Measurements from ENCODE around the gene IL11RA.
A peak's percentile ranks its signal among the peaks of the same experiment; 100 is the strongest.
"Not testable (repeated sequence)": the region's sequence is repeated elsewhere in the genome, so short reads cannot be mapped to it uniquely, and the experiment has no call there.

Gene IL11RA

GRCh38 chr9:34630402-34631154 is 21.4 kb upstream of the IL11RA start:
- no peak for DNase-seq

DNA sequence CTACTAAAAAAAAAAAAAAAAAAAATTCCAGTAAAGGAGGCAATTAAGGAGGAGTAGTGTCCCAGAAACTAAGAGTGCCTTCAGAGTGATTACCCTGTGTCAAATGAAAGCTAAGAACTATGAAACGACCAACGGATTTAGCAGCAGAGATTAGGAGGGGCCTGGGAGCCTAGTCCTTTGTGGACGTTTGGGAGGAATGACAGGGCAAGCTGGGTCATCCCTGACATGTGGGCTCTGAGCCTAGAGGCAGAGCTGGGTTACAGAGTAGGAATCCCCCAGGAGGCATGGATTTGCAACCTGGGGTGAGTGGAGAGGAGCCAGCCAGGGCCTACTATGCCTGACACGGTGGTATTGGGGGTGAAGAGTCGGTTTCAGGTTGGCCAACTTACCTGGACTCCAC is 18.8 kb upstream of the IL11RA start:
- no peak for DNase-seq

GRCh38 chr9:34633851-34634550 is 18.0 kb upstream of the IL11RA start:
- peak; percentile 73 for DNase-seq

DNA sequence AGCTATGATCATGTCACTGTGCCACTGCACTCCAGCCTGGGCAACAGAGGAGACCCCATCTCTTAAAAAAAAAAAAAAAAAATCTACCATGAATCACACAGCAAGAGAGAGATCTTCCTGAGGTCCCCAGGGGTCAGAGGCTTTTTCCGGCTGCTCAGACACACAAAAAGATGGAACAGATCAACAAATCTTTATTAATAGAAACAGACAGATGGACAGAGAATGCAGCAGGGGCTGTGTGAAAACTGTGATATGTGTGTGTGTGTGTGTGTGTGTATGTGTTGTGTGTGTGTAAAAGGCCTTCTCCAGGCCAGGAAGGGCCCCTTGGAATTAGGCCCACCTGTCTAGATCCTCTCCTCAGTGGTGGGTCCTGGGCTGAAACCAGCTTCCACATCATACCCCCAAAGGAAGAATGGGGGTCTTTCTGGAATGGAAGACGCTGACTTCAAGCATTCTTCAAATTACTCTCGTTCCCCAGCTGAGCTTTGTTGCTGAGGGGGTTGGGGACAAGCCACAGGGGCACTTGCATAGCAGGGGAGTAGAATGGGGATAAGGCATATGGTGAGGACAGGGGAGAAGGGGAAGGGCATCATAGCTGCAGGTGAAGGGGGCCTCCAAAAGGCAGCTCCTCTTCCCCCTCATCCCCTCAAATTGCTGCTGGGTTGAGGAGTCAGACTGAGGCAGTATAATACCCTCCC is 17.3 kb upstream of the IL11RA start:
- DNase-seq: no peak

GRCh38 chr9:34635556-34635955 is 16.4 kb upstream of the IL11RA start:
- no peak for DNase-seq

- no peak for DNase-seq
Measured at GRCh38 chr9:34636791-34637355, 15.1 kb upstream of the IL11RA start.

DNA sequence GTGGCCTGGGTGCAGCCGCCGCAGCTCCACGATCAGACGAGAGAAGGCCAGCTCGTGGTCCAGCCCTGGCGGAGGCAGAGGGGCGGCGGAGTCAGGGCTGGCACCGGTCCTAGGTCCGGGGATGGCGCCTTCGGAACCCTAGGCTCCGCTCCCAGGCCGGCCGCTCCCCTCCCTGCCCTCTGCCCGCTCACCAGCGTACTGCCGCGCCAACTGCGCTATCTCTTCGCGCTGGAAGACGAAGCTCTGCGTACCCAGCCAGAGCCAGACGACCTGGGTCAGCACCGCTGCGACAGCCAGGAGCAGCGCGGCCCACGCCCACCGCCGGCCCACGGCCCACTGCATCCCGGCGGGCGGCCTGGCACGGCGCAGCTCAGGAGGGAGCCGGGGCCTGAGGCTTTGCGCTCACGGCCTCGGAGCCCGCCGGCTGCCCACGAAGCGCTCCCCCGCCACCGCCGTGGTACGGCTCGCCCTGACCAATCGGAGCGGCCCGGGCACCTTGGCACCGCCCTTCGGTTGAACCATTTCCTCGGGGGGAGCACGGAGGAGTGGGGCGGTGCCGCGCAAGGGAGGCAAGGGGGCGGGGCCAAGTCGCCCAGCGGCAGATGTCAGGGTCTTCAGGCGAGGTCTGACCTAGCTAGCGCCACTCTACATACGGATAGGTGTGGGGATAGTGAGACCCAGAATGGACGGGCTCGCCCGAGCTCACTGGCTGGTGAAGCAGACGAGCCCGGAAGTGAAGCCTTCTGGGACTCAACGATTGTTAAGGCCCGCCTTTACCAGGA is 14.4 kb upstream of the IL11RA start, which contains the start of gene SIGMAR1:
Gene SIGMAR1 (minus strand): TSS at position 432 of the 782 bp plus-strand sequence. CDS start 90 bp downstream, at position 342.
- DNase-seq: peak; percentile 96

- DNase-seq: no peak
Measured at GRCh38 chr9:34638138-34638445, 13.9 kb upstream of the IL11RA start.

GRCh38 chr9:34639322-34639721 is 12.7 kb upstream of the IL11RA start:
- not testable (repeated sequence) for DNase-seq

DNA sequence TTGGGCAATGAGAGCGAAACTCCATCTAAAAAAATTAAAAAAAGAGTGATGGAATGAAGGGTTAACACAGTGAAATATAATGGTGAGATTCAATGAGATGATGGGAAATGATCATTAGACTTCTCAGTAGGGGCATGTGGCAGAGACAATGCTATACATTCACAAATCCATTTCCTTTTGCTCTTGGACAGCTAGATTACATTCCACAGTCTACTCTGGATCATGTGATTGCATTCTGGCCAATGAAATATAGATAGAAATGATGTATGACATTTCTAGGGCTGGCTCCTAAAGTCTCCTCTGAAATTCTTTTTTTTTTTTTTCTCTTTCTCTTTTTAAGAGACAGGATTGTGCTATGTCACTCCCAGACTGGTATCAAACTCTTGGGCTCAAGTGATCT is 9.3 kb upstream of the IL11RA start:
- DNase-seq: no peak

GRCh38 chr9:34644766-34645314 is 7.1 kb upstream of the IL11RA start:
- DNase-seq: no peak

DNA sequence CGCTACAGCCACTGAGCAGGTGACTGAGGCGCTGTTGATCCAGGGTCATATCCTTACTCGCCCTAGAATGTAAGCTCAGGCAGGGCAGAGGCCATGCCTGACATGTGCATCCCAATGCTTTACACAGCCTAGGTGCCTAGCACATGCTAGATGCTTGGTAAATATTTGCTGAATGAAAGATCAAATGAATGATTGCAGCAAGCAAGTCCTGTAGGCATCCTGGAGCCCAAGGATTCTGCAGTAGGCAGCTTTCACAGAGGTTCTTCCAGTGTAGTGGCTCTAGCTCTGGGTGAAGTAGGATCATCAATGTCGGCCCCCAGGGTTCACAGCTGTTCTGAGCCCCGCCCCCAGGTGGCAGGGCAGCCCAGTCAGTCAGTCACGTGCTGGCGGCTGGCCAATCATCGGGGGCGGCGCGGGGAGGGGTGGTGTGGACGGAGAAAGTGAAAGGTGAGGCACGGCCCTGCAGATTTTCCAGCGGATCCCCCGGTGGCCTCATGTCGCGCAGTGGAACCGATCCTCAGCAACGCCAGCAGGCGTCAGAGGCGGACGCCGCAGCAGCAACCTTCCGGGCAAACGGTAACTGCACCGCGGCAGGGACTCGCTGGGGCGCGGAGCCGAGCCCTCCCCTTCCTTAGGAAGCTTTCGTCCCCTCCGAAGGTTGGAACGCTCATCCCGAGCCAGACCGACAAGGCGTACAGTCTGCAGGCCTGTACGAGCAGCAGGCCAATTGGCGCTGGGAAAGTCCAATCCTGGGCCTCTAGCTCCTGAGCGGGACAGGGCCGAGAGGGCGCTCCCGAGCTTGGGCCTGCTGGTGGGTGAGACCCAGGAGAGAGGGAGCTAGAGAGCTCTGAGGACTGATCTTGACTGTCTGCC is 5.5 kb upstream of the IL11RA start, which contains the start of gene GALT:
Gene GALT (plus strand): TSS at position 465 of the 873 bp plus-strand sequence. CDS start 30 bp downstream, at position 495.
- DNase-seq: peak; percentile 97

- DNase-seq: no peak
Measured at GRCh38 chr9:34647084-34647403, 4.9 kb upstream of the IL11RA start.

DNA sequence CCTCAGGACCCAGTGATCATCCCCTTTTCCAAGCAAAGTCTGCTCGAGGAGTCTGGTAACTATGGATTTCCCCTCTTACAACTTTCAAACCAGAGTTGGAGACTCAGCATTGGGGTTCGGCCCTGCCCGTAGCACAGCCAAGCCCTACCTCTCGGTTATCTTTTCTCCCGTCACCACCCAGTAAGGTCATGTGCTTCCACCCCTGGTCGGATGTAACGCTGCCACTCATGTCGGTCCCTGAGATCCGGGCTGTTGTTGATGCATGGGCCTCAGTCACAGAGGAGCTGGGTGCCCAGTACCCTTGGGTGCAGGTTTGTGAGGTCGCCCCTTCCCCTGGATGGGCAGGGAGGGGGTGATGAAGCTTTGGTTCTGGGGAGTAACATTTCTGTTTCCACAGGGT is 4.3 kb upstream of the IL11RA start:
- DNase-seq: no peak

- DNase-seq: no peak
Measured at GRCh38 chr9:34648673-34649072, 3.3 kb upstream of the IL11RA start.

- no peak for DNase-seq
Measured at GRCh38 chr9:34650816-34651215, 1.2 kb upstream of the IL11RA start.

DNA sequence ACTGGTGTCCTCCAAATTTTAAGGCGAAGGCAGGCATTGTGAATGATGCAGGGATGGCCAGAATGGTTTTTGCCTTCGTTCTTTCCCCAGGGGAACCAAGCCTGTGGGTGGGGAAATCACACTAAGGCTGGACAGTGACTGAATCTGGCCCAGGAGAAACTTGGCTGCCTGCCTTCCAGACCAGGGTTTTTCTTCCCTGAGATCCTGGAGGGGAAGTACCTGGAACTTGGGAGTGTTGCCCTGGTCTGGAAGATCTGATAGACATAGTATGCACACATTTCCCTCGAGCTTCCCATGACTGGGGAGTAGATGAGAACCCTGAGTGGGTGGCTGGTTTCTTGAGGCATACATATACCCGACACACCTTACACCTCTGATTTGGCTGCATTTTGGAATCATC is 664 bp upstream of the IL11RA start:
- DNase-seq: no peak

GRCh38 chr9:34652602-34653000 is 616 bp downstream of the IL11RA start:
- DNase-seq: no peak

DNA sequence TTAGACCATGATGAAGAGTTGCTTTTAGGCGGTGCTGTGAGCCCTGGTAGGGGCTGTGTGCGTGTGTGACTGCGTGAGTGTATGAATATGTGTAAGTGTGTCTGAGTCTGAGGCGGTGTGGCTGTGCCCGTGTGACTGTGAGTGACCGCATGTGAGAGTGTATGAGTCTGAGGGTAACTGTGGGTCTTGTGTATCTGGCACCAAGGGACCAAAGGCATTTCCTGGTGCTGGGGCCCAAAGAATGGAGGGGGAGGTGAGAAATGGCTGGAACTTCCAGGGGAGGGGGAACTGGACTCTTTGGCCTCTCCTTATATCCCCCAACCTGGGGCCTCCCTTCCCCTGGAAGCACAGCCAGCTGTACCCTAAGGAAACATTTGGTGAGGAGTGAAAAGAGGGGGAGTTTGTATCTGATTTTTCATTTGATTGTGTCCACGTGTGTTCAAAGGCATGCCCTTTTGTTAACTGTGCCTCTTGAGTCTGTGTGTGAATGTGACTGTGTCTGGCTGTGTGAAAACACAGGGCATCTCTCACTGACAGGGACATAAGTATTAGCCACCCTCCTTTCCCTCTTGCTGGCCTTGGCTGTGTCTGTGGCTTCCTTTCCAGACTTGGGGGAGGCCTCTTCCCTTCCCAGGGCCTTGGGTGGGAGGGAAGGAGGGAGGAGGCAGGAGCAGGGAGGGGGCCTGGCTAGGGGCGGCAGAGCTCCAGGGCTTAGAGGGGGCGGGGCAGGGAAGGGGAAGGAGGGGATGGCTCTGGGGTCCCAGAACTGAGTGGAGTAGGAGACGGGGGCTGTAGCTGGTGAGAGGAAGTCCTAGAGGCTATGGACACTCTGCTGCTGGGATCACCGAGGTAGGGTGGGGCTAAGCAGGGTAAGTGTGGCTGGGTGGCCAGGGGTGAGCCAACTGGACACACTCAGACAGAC is 1.4 kb downstream of the IL11RA start:
- no peak for DNase-seq

GRCh38 chr9:34654323-34655051 is 2.5 kb downstream of the IL11RA start:
- DNase-seq: no peak
